GM12865 (cell line): Measurements from ENCODE around the gene EEF2KMT.
"Not testable (repeated sequence)": the region's sequence is repeated elsewhere in the genome, so short reads cannot be mapped to it uniquely, and the experiment has no call there.

ENCODE experiments used
- DNase-seq: peaks from one replicate; pipeline ENCODE4 v3.0.0; 2010; ENCODE audit warnings: low read depth
- H3K4me3 ChIP-seq: 2 replicates; pipeline ENCODE4 v1.5.1; 2011; ENCODE audit warnings: mild to moderate bottlenecking, low read depth, low read length, control low read depth
- TF ChIP-seq, protein P1 (sequence below): IDR thresholded peaks from 2 replicates; pipeline ENCODE4 v1.5.1; 2011; ENCODE audit warnings: low read length, control low read depth, low read depth, inconsistent platforms; ENCODE audit not compliant: insufficient read depth; ENCODE audit errors: missing control alignments

Gene EEF2KMT

DNA sequence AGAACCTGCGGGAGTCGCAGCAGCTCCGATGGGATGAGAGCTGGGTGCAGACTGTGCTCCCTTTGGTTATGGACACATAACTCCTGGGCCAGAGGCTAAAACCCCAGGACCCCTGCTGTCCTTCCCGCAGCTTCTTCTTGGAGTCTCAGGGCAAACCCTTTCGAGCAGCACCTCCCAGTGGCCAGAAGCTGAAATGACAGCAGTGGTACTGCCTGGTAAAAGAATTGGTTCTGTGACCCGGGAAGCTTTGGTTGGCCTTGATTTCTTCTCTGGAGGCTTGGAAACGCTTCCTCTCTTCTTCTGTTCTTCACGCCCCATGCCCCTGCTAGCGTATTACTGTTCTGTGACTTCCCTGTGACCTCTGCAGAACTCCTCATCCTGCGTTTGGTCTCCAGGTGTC is 12.8 kb downstream of the EEF2KMT start:
- TF ChIP-seq, protein P1, sequence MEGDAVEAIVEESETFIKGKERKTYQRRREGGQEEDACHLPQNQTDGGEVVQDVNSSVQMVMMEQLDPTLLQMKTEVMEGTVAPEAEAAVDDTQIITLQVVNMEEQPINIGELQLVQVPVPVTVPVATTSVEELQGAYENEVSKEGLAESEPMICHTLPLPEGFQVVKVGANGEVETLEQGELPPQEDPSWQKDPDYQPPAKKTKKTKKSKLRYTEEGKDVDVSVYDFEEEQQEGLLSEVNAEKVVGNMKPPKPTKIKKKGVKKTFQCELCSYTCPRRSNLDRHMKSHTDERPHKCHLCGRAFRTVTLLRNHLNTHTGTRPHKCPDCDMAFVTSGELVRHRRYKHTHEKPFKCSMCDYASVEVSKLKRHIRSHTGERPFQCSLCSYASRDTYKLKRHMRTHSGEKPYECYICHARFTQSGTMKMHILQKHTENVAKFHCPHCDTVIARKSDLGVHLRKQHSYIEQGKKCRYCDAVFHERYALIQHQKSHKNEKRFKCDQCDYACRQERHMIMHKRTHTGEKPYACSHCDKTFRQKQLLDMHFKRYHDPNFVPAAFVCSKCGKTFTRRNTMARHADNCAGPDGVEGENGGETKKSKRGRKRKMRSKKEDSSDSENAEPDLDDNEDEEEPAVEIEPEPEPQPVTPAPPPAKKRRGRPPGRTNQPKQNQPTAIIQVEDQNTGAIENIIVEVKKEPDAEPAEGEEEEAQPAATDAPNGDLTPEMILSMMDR: peak; percentile 62
- not testable (repeated sequence) for H3K4me3 ChIP-seq
- DNase-seq: peak; percentile 75

DNA sequence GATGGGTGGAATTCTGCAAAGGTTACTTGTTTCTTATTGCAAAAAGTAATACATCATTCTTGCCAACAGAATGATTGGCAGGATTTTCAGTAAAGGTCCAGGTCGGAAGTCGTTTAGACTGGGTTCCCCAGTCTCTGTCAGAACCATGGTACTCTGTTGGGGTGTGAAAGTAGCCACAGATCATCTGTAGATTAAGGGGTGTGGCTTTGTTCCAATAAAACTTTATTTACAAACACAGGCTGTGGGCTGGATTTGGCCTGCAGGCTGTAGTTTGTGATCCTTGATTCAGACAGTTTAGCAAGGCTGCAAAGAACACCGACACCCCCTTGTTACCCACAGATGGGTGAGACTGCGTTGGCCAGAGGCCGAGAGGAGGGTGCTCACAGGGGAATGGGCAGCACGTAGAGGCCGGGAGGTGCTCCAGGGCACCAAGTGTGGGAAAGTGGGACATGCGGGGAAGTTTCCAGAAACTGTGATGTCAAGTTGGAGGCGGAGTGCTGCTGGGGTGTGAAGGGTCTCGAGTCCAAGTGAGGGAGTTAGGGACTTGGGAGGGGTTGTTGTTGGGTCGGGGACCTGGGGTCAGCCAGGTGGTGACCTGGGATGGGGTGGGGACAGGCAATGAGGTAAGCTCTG is 13.4 kb downstream of the EEF2KMT start:
- H3K4me3 ChIP-seq, DNase-seq: not testable (repeated sequence)

DNA sequence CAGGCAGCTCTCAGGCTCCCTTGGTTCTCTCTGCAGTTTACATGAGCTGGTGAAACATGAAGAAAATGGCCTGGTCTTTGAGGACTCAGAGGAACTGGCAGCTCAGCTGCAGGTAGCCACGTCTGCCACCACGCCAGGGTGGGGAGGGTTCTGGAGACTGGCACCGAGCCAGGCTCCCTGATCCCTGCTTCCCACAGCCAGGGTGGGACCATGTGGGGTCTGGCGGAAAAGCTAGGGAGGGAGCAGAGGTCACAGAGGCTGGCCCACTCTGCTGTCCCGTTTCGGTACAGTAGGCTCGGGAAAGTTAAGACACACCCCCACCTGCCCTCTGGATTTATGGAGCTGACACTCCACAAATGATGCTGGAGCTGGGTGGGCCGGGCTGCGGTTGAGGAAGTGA is 13.9 kb downstream of the EEF2KMT start:
- DNase-seq, H3K4me3 ChIP-seq: not testable (repeated sequence)

DNA sequence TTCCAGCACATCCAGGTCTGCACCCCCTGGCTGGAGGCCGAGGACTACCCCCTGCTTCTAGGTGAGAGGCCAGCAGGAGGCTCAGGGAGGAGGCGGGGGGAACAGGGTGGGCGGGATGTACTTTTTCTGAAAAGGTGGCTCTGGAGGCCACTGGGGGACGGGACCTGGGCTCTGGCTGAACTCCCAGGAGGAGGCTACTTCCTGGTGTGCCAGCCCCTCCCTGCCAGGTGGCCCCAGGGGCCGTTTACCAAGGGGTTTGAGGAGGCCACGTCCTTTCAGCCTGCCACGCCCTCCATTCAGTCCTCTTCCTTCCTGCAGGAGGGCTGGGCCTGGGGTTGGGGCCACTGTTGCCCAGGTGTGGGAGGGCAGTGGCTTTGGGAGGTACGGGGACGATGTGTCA is 16.6 kb downstream of the EEF2KMT start:
- DNase-seq, H3K4me3 ChIP-seq: not testable (repeated sequence)

DNA sequence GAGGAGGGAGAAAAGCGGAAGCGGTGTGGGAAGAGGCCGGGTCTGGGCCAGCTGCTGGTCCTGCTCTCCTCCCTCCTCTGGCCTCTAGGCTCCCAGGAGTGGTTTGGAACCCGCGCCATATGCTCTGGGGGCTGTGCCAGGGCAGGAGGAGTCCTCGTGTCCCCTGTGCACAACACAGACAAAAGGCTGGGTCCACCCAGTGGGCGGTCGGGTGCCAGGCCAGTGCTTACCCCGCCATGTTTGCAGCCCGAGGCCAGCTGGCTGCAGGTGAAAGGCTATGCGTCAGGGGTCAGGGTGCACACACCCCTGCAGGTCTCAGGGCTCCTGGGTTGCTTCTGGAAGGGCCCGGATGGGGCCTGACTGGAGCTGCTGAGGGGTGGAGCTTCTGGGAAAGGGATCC is 17.1 kb downstream of the EEF2KMT start:
- not testable (repeated sequence) for DNase-seq, H3K4me3 ChIP-seq

DNA sequence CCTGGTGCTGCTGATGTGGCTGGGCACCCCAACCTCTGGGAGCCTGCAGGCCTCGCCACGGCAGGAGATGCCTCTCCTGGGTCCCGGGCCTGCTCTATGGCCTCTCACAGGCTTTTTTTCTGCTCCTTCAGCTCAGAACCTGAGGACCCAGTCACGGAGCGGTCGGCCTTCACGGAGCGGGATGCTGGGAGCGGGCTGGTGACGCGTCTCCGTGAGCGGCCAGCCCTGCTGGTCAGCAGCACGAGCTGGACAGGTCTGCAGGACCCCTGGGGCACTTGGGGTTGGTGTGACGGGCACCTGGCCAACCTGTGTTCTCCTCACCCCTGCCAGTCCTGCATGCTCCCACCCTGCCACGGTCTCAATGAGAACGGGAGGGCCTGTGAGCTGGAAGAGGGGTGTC is 19.0 kb downstream of the EEF2KMT start:
- TF ChIP-seq, protein P1: no peak

DNA sequence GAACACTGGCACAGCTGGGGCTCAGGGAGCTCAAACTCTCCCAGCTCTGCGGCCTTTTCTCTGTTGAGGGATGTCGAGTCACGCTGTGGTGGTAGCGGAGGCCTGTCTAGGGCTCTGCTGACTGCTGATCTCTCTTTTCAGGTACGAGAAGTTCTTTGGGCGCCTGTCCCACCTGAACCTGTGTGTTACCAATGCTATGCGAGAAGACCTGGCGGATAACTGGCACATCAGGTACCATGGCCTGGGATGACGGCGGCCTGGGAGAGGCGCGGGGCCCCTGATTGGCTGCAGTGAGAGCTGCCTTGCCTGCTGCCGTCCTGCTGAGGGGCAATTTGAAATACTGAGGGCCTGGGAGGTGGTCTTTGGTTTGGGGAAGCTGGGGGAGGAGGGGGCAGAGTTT is 20.3 kb downstream of the EEF2KMT start:
- H3K4me3 ChIP-seq: no peak overlapping the region
- DNase-seq: no peak
- TF ChIP-seq, protein P1: no peak

More for the DNA sequence above, 19.0 kb downstream of the EEF2KMT start:
- DNase-seq: no peak
- no peak overlapping the region for H3K4me3 ChIP-seq

DNA sequence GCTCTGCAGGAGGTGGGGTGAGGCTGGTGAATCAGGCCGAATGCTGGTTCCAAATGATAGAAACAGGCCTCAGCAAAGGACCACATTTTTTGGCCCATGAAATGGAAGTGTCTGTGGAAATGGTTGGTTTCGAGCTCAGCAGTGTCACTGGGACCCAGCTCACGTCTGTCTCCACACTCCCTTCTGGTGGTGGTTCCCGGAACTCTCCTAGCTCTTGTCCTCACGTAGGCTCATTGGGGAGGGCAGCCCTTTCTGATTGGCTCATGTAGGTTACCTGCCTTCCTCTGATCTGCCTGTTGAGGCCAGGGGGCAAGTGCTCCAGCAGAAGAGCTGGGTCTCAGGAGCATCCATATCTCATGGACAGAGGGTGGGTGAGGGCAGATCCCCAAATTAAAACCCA is 22.0 kb downstream of the EEF2KMT start:
- no peak overlapping the region for H3K4me3 ChIP-seq
- TF ChIP-seq, protein P1: no peak

DNA sequence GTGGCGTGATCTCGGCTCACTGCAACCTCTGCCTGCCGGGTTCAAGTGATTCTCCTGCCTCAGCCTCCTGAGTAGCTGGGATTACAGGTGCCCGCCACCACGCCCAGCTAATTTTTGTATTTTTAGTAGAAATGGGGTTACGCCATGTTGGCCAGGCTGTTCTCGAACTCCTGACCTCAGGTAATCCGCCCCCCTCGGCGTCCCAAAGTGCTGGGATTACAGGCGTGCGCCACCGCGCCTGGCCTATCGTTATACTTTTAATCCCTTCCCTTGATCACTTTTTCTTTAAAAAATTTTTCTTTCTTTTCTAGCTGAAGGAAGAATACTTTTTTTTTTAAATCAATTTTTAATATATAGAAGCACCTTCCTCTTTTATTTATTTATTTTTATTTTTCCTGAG is 23.8 kb downstream of the EEF2KMT start:
- DNase-seq: not testable (repeated sequence)

More for the DNA sequence above, 22.0 kb downstream of the EEF2KMT start:
- no peak for DNase-seq

DNA sequence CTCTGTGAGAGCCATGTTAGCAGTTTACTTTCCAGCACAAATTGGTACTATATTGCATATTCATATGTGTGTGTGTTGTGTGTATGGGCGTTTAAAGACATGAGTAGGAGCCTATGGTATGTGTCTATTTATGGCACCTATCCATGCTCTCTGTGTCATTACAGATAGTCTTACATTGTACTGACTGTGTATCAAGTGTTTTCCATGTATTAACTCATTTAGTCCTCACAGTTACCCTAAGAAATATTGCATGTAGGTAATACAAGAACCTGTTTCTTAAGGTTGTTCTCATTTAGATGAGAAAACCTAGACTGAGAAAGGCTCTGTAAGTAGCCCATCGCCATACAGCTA is 24.3 kb downstream of the EEF2KMT start:
- H3K4me3 ChIP-seq: no peak overlapping the region

More for the DNA sequence above, 23.8 kb downstream of the EEF2KMT start:
- not testable (repeated sequence) for H3K4me3 ChIP-seq

More for the DNA sequence above, 24.3 kb downstream of the EEF2KMT start:
- TF ChIP-seq, protein P1: no peak
- no peak for DNase-seq
